GM21529 (cell line): Measurements from ENCODE around the gene SLC15A3.

ENCODE experiments used
- ATAC-seq: cut with Tn5 transposase; IDR thresholded peaks from one replicate; pipeline ENCODE4 v1.9.1; 2021; ENCODE audit not compliant: unreplicated experiment

The SLC15A3 gene

GRCh38 chr11:60947700-60948099 is 4.3 kb downstream of the SLC15A3 start:
- ATAC-seq = no peak

DNA sequence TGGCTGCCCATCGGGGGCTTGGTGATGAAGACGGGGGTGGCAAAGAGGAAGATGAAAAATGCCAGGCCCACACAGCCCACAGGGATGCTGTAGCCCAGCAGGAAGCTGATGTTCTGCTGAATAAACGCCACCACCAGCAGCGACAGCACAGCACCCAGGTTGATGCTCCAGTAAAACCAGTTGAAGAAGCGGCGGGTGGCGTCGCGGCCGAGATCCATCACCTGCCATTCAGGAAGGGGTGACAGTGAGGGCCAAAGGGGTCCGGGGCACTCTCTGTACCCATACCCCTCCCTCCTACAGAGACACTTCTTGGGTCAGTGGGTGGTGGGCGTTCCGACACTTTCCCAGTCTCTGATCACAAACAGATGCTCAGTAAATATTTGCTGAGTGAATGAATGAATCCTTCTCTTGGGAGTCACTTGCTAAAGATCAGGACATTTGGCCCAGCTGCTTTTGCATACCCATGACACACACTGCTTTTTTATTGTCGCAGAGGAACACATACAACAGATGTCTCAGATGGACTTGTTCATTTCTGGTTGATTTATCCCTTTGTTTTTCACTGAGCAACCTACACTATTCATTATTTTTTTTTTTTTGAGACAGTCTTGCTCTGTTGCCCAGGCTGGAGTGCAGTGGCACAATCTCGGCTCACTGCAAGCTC is 5.2 kb downstream of the SLC15A3 start:
- no peak for ATAC-seq

DNA sequence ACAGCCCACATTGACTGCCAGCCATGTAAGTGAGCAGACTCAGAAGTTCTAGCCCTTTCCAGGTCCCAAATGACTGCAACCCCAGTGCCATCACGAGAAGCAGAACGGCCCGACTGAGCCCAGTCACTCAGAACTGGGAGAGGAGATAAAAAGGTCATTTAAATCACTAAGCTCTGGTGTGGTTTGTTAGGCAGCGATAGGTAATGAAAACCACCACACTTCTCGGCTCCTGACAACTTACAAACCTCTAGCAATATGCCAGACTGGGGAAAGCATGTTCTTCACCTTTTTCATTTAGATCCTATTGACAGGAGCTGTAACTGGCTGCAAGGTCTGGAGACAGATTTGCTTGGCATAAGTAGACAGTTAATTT is 6.7 kb downstream of the SLC15A3 start:
- no peak for ATAC-seq

DNA sequence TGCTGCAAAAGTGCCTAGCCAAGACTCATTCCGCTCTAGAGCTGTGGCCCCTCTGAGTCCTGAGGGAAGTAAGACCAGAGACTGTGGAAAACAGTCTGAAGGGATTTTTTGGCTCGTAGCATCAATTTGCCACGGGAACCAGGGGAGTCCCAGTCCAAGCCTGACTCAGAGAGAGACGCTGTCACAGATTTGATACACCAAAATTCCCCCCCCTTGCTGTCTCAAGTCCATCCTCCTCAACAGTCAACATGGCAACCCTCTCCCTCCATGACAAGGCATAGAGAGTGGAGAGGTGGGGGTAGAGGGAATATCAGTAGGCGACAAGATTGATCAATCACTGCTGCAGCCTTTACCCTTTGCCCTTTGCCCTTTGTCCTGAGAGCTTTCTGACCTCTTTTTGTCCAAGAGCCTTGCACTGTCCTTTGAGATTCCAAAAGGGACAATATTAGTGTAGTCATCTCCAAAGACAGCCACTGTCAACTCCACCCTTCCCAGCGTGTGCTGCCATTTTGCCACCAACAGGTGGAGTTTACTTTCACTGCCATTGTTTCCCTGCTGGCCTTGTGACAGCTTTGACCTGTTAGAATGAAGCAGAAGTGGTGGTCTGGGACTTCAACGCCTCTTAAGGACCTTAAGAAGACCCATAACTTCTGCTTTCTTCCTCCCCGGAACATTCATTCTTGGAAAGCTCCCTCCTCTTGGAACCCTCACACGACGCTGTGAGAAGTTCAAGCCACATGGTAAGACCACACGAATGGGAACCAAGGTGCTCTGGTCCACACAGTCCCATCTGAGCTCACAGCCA is 7.3 kb downstream of the SLC15A3 start:
- ATAC-seq = no peak

DNA sequence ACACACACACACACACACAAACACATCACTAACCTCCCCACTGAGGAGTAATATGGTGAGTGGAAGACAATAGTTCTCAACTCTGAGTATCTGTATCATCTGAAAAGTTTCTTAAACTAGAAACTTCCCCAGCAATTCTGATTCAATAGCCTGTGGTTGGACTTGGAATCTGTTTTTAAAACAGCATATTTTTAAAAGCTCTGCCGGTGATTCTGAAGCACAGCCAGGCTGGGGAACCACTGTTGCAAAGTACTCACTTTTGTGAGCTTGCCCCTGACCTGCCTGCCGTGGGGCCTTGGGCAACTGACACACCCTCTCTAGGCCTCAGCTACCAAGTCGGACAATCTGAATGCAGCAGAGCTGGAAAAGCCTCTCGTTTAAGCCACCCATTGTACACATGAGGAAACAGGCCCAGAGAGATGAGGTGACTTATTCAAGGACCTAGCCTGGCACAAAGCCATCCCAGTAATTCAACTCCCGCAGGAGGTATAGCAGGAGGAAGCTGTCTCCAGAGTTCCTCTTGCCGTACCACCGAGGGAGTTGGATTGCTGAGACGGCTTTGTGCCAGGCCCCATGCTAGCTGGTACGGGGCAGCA is 8.9 kb downstream of the SLC15A3 start:
- ATAC-seq = no peak

GRCh38 chr11:60942219-60942618 is 9.8 kb downstream of the SLC15A3 start:
- ATAC-seq = no peak

GRCh38 chr11:60941371-60942119 is 10.4 kb downstream of the SLC15A3 start:
- ATAC-seq = no peak

- ATAC-seq = no peak
Observed at GRCh38 chr11:60939855-60940254, 12.1 kb downstream of the SLC15A3 start.

- no peak for ATAC-seq
Observed at GRCh38 chr11:60939301-60939700, 12.7 kb downstream of the SLC15A3 start.

- no peak for ATAC-seq
Observed at GRCh38 chr11:60938500-60938899, 13.5 kb downstream of the SLC15A3 start.

DNA sequence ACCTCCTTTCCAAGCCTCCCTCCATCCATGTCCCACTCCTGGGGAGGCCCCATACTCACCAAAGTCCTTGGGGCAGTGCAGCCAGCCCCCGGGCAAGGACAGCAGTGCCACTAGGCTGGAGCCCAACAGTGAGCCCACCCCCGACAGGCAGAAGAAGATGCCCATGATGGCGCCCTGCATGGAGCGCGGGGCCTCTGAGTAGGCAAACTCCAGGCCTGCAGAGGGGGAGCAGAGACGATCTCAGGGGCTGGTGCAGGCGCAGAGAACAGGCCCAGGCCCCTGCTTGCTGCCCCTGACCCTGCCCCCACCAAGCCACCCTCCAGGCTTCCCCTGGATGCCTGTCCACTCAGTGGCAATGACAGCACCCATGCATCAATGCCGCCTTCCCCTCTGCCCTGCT is 14.2 kb downstream of the SLC15A3 start:
- no peak for ATAC-seq

GRCh38 chr11:60937144-60937527 is 14.8 kb downstream of the SLC15A3 start:
- no peak for ATAC-seq

DNA sequence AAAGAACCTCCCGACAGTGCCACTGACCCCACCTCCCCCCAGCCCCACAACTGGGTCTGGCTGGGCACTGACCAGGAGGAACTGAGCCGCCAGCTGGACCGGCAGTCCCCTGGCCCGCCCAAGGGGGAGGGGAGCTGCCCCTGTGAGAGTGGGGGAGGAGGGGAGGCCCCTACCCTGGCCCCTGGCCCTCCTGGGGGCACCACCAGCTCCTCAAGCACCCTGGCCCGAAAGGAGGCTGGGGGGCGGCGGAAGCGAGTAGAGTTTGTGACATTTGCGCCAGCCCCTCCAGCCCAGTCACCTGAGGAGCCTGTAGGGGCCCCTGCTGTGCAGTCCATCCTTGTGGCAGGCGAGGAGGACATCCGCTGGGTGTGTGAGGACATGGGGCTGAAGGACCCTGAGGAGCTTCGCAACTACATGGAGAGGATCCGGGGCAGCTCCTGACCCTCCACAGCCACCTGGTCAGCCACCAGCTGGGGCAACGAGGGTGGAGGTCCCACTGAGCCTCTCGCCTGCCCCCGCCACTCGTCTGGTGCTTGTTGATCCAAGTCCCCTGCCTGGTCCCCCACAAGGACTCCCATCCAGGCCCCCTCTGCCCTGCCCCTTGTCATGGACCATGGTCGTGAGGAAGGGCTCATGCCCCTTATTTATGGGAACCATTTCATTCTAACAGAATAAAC is 15.4 kb downstream of the SLC15A3 start:
- ATAC-seq = no peak

GRCh38 chr11:60935676-60936442 is 16.1 kb downstream of the SLC15A3 start:
- no peak for ATAC-seq

- no peak for ATAC-seq
Observed at GRCh38 chr11:60934790-60935605, 17.0 kb downstream of the SLC15A3 start.

GRCh38 chr11:60934124-60934789 is 17.7 kb downstream of the SLC15A3 start:
- no peak for ATAC-seq

GRCh38 chr11:60933416-60934123 is 18.4 kb downstream of the SLC15A3 start:
- ATAC-seq = no peak
